GM10248 (cell line): Measurements from ENCODE around the gene SLC17A9.
A peak's percentile ranks its signal among the peaks of the same experiment; 100 is the strongest.

ENCODE experiments used
- CTCF ChIA-PET: fragments of 300-600 bp; sonication (Branson Sonifier 250); formaldehyde crosslinking; extraction: SDS; loops from one replicate; lab custom pipeline; 2021; ENCODE audit warnings: antibody characterized with exemption; lab: Yijun Ruan, JAX
- POLR2A ChIA-PET: fragments of 350-650 bp; sonication (Branson Sonifier 250); formaldehyde crosslinking; extraction: SDS; loops from one replicate; lab custom pipeline; 2020; ENCODE audit warnings: antibody characterized with exemption; lab: Yijun Ruan, JAX
- DNase-seq: peaks from one replicate; pipeline ENCODE4 v3.0.0; 2012; ENCODE audit errors: extremely low spot score
- TF ChIP-seq, protein P1 (sequence below): IDR thresholded peaks from 2 replicates; pipeline ENCODE4 v1.5.1; 2012; ENCODE audit warnings: mild to moderate bottlenecking, low read depth; ENCODE audit errors: extremely low read depth, missing control alignments, control extremely low read depth

Gene SLC17A9

GRCh38 chr20:63006540-63007359, 54.2 kb downstream of the SLC17A9 start, which contains the start of gene BHLHE23:
BHLHE23 (minus strand) TSS chr20:63006964; CDS start chr20:63006774, 190 bp downstream.
- CTCF ChIA-PET: interaction anchor here (1.3 to 2.1 kb wide), 2 partner anchors 36 to 105 kb away, joined by 3 to 6 read pairs; no protein-coding TSS in a partner anchor
- POLR2A ChIA-PET: interaction anchor here (0.7 kb wide), 1 partner anchor 29 kb away, joined by 3 read pairs; no protein-coding TSS in a partner anchor
- peak; percentile 49 for DNase-seq
- TF ChIP-seq, protein P1, sequence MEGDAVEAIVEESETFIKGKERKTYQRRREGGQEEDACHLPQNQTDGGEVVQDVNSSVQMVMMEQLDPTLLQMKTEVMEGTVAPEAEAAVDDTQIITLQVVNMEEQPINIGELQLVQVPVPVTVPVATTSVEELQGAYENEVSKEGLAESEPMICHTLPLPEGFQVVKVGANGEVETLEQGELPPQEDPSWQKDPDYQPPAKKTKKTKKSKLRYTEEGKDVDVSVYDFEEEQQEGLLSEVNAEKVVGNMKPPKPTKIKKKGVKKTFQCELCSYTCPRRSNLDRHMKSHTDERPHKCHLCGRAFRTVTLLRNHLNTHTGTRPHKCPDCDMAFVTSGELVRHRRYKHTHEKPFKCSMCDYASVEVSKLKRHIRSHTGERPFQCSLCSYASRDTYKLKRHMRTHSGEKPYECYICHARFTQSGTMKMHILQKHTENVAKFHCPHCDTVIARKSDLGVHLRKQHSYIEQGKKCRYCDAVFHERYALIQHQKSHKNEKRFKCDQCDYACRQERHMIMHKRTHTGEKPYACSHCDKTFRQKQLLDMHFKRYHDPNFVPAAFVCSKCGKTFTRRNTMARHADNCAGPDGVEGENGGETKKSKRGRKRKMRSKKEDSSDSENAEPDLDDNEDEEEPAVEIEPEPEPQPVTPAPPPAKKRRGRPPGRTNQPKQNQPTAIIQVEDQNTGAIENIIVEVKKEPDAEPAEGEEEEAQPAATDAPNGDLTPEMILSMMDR: no peak

DNA sequence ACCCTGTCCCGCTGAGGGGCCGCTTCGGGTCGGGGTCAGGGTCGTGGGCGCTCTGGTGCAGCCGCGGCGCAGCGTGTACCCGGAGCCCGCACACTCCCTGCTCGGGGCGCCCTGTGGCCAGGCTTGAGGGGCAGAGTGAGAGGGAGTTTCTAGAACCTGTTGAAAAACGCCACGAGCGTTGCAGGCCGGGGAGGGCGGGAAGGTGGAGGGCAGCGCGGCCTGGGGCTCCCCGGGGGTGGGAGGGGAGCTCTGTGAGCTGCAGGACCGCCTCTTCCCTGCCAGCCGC, 54.8 kb downstream of the SLC17A9 start:
- TF ChIP-seq, protein P1: no peak
- DNase-seq: no peak
- CTCF ChIA-PET: interaction anchor here (1.3 kb wide), 1 partner anchor 106 kb away, joined by 3 read pairs; no protein-coding TSS in a partner anchor
- POLR2A ChIA-PET: no interaction called here

GRCh38 chr20:63007646-63008488, 55.4 kb downstream of the SLC17A9 start:
- ChIA-PET POLR2A (no interaction called here), CTCF (interaction anchor here (1.3 to 2.9 kb wide), 9 partner anchors 9 to 185 kb away, joined by 3 to 33 read pairs (median 8); partner anchors contain the start of gene SLC17A9)
- TF ChIP-seq, protein P1: no peak
- no peak for DNase-seq

- DNase-seq: no peak
- ChIA-PET POLR2A (interaction anchor here (0.9 to 1.3 kb wide), 4 partner anchors 30 to 55 kb away, joined by 3 to 10 read pairs (median 8); no protein-coding TSS in a partner anchor), CTCF (interaction anchor here (0.9 to 2.9 kb wide), 40 partner anchors 10 to 267 kb away, joined by 3 to 33 read pairs (median 4); partner anchors contain the start of gene SLC17A9)
- TF ChIP-seq, protein P1: no peak
These were observed 56.1 kb downstream of the SLC17A9 start for GRCh38 chr20:63008541-63009044.

- CTCF ChIA-PET: interaction anchor here (0.7 to 2.9 kb wide), 47 partner anchors 10 to 268 kb away, joined by 3 to 33 read pairs (median 5); partner anchors contain the start of genes SLC17A9 and TCFL5
- peak; percentile 95 for DNase-seq
- POLR2A ChIA-PET: interaction anchor here (0.9 to 1.3 kb wide), 4 partner anchors 31 to 55 kb away, joined by 3 to 10 read pairs (median 8); no protein-coding TSS in a partner anchor
- TF ChIP-seq, protein P1: peak; percentile 99
These were observed 56.8 kb downstream of the SLC17A9 start for GRCh38 chr20:63009045-63009961.
